Measurements from ENCODE around the gene IQGAP3.

DNA sequence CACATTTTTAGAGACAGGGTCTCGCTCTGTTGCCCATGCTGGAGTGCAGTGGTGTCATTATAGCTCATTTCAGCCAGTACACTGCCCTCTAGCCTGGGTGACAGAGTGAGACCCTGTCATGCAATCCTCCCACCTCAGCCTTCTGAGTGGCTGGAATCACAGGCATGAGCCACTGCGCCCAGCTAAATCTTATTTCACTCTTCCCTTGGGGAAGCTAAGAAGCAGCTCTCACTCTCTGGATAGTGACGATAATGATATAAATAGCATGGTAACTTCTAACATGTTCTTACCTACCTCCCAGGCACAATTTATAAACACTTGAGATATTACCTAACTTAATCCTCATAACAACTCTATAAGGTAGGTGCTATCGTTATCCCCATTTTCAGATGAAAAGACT lies 24.9 kb downstream of the IQGAP3 start:
- TF ChIP-seq, protein P1, sequence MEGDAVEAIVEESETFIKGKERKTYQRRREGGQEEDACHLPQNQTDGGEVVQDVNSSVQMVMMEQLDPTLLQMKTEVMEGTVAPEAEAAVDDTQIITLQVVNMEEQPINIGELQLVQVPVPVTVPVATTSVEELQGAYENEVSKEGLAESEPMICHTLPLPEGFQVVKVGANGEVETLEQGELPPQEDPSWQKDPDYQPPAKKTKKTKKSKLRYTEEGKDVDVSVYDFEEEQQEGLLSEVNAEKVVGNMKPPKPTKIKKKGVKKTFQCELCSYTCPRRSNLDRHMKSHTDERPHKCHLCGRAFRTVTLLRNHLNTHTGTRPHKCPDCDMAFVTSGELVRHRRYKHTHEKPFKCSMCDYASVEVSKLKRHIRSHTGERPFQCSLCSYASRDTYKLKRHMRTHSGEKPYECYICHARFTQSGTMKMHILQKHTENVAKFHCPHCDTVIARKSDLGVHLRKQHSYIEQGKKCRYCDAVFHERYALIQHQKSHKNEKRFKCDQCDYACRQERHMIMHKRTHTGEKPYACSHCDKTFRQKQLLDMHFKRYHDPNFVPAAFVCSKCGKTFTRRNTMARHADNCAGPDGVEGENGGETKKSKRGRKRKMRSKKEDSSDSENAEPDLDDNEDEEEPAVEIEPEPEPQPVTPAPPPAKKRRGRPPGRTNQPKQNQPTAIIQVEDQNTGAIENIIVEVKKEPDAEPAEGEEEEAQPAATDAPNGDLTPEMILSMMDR (IDR thresholded peaks at IDR 0.05; ENCODE audit: poor library complexity): no peak
- TF ChIP-seq EZH2phosphoT487 (IDR thresholded peaks at IDR 0.05; ENCODE audit: low read depth, severe bottlenecking, unreplicated experiment): no peak
